HepG2 (cell line): ENCODE measurements around the gene METTL4. TPM values are rescaled to one million over a fixed set of nuclear protein-coding genes. Genes with fewer than 3 reads are reported as not detected.

Experiments
- ATAC-seq: fragments of 200-7000 bp; cut with Tn5 transposase; 3 replicates; pipeline ENCODE4 v1.9.1; 2020; ENCODE audit warnings: mild to moderate bottlenecking, moderate library complexity
- BruUV-seq: library from RNA; stranded (reverse); fragments of 400-500 nt; replicated peaks from 2 replicates; lab custom pipeline; 2021; lab: Mats Ljungman, UMichigan
- CTCF ChIA-PET: fragments of 300-600 bp; formaldehyde crosslinking; extraction: SDS; loops from one replicate; lab custom pipeline; 2021; ENCODE audit warnings: low total read pairs, inconsistent platforms, low intra/inter-chr PET ratio; lab: Yijun Ruan, JAX
- POLR2A ChIA-PET: fragments of 350-600 bp; sonication (Branson Sonifier 250); formaldehyde crosslinking; loops from one replicate; lab custom pipeline; 2020; ENCODE audit warnings: antibody characterized with exemption, inconsistent platforms; lab: Yijun Ruan, JAX
- DNase-seq: peaks from one replicate; pipeline ENCODE4 v3.0.0-alpha.2; 2015; ENCODE audit warnings: low spot score
- FAIRE-seq: peaks from 3 replicates; lab custom pipeline; 2011; peaks lifted over from hg19 to GRCh38; lab: Jason Lieb, UNC
- H2AFZ ChIP-seq: one replicate; pipeline ENCODE4 v1.6.1; 2011; ENCODE audit warnings: low read length, inconsistent platforms
- H3K27ac ChIP-seq: fragments of 300-600 bp; 3 replicates; pipeline ENCODE4 v1.8.0; 2011; ENCODE audit warnings: mixed run types, mild to moderate bottlenecking, mixed read lengths, low read length, inconsistent platforms; ENCODE audit not compliant: insufficient read depth; ENCODE audit errors: extremely low read length
- H3K27me3 ChIP-seq, 2 experiments: fragments of 200-600 bp in 1 of 2; 2 replicates in 1 of 2; 3 replicates in 1 of 2; pipeline versions ENCODE4 v1.6.0 to v1.8.0; 2011; ENCODE audit warnings: low read length in 2 of 2, mild to moderate bottlenecking in 2 of 2, moderate library complexity in 2 of 2, inconsistent platforms in 1 of 2; ENCODE audit not compliant: insufficient read depth in 2 of 2, control insufficient read depth in 1 of 2
- H3K36me3 ChIP-seq, 2 experiments: fragments of 200-600 bp in 1 of 2; replicated peaks in 1 of 2; 2 replicates in 1 of 2; 3 replicates in 1 of 2; pipeline versions ENCODE4 v1.5.1 to v1.8.0; 2011; ENCODE audit warnings: low read length in 2 of 2, inconsistent platforms in 1 of 2; ENCODE audit not compliant: insufficient read depth in 2 of 2, control insufficient read depth in 1 of 2
- H3K4me1 ChIP-seq: 2 replicates; pipeline ENCODE4 v1.5.1; 2012; ENCODE audit warnings: low read length, inconsistent platforms; ENCODE audit not compliant: insufficient read depth
- H3K4me2 ChIP-seq: 2 replicates; pipeline ENCODE4 v1.6.0; 2011; ENCODE audit warnings: low read depth, low read length, inconsistent platforms
- H3K4me3 ChIP-seq, 3 experiments: fragments of 200-600 bp in 1 of 3; sonication (generic), shearing (Covaris generic) in 1 of 3; replicated peaks in 1 of 3; 2 replicates each; pipeline ENCODE4 v1.5.1; 2011 to 2016; ENCODE audit warnings: low read length in 3 of 3, inconsistent platforms in 2 of 3, low read depth in 2 of 3, mild to moderate bottlenecking in 2 of 3, control low read depth in 1 of 3, mixed read lengths in 1 of 3; ENCODE audit not compliant: insufficient read depth in 1 of 3
- H3K79me2 ChIP-seq: one replicate; pipeline ENCODE4 v1.6.1; 2011; ENCODE audit warnings: low read length, inconsistent platforms; ENCODE audit not compliant: insufficient read depth
- H3K9ac ChIP-seq: 2 replicates; pipeline ENCODE4 v1.6.0; 2011; ENCODE audit warnings: mild to moderate bottlenecking, low read depth, low read length, inconsistent platforms; ENCODE audit not compliant: insufficient read depth
- H3K9me3 ChIP-seq: 2 replicates; pipeline ENCODE4 v1.5.1; 2012; ENCODE audit warnings: mild to moderate bottlenecking, low read length
- H4K20me1 ChIP-seq: 2 replicates; pipeline ENCODE4 v1.6.0; 2011; ENCODE audit warnings: inconsistent platforms, mild to moderate bottlenecking, low read length, moderate library complexity; ENCODE audit not compliant: insufficient read depth
- IRX3 ChIP-seq: sonication (generic); formaldehyde crosslinking; IDR thresholded peaks from 2 replicates; pipeline ENCODE4 v1.8.1; 2023; ENCODE audit warnings: mild to moderate bottlenecking, low read depth, missing genetic modification reagents, borderline replicate concordance
- JUN ChIP-seq: sonication (generic); formaldehyde crosslinking; IDR thresholded peaks from 2 replicates; pipeline ENCODE4 v1.4.0; 2020; ENCODE audit warnings: mild to moderate bottlenecking, missing genetic modification reagents
- MTF1 ChIP-seq: sonication (generic); formaldehyde crosslinking; IDR thresholded peaks from 2 replicates; pipeline ENCODE4 v1.5.0; 2020; ENCODE audit warnings: missing genetic modification reagents
- ZC3H4 ChIP-seq: sonication (generic); formaldehyde crosslinking; IDR thresholded peaks from 2 replicates; pipeline ENCODE4 v1.4.0; 2020; ENCODE audit warnings: missing genetic modification reagents, borderline replicate concordance
- ZNF121 ChIP-seq: sonication (generic); formaldehyde crosslinking; IDR thresholded peaks from 2 replicates; pipeline ENCODE4 v1.5.0; 2020; ENCODE audit warnings: mild to moderate bottlenecking, missing genetic modification reagents
- ZNF3 ChIP-seq: IDR thresholded peaks from 2 replicates; pipeline ENCODE4 v1.7.0; 2017; ENCODE audit warnings: inconsistent platforms
- ZNF317 ChIP-seq: sonication (generic); formaldehyde crosslinking; IDR thresholded peaks from 2 replicates; pipeline ENCODE4 v1.5.0; 2020; ENCODE audit warnings: mild to moderate bottlenecking, missing genetic modification reagents
- ZNF331 ChIP-seq: sonication (generic); formaldehyde crosslinking; IDR thresholded peaks from 2 replicates; pipeline ENCODE4 v1.4.0; 2020; ENCODE audit warnings: missing genetic modification reagents
- ZNF44 ChIP-seq: sonication (generic); formaldehyde crosslinking; IDR thresholded peaks from 2 replicates; pipeline ENCODE4 v1.5.1; 2020; ENCODE audit warnings: mild to moderate bottlenecking, missing genetic modification reagents
- ZNF484 ChIP-seq: sonication (generic); formaldehyde crosslinking; IDR thresholded peaks from 2 replicates; pipeline ENCODE4 v1.5.1; 2020; ENCODE audit warnings: mild to moderate bottlenecking, low read depth, missing genetic modification reagents, borderline replicate concordance
- ZNF878 ChIP-seq: sonication (generic); formaldehyde crosslinking; IDR thresholded peaks from 2 replicates; pipeline ENCODE4 v1.8.1; 2023; ENCODE audit warnings: mild to moderate bottlenecking, missing genetic modification reagents, moderate library complexity
- ZSCAN22 ChIP-seq: sonication (generic); formaldehyde crosslinking; IDR thresholded peaks from 2 replicates; pipeline ENCODE4 v1.4.0; 2020; ENCODE audit warnings: mild to moderate bottlenecking, missing genetic modification reagents
- WGBS: methylation state at CpG from one replicate; pipeline ENCODE4 v1.1.6; 2017; ENCODE audit warnings: low lambda C conversion rate; 5-methylcytosine and 5-hydroxymethylcytosine counted together
- in situ Hi-C: cut with HindIII; loops from 2 replicates; pipeline ENCODE4 v1.10.0; 2017; ENCODE audit warnings: low pct_unique_long_range_greater_than_20kb; ENCODE audit not compliant: extremely low pct_ligation_motif_present
- intact Hi-C: fragments of 100-400 bp; cut with micrococcal nuclease; formaldehyde crosslinking; loops from one replicate; pipeline ENCODE4 v1.10.0; 2022; ENCODE audit not compliant: unreplicated experiment
- polyA plus RNA-seq, 8 experiments: library from polyadenylated mRNA; depleted of rRNA in 3 of 8; stranded (reverse) in 7 of 8; unstranded in 1 of 8; fragments of >200 nt; fragmentation: Illumina TruSeq in 4 of 8; extraction: Trizol in 4 of 8; gene quantifications; 2 replicates each; pipeline versions ENCODE4 v1.2.1 to v1.2.3, GENCODE V29; 2011 to 2016; ENCODE audit warnings: low read depth in 4 of 8, missing spikeins in 1 of 8, mixed read lengths in 1 of 8; ENCODE audit not compliant: insufficient read depth in 1 of 8
- total RNA-seq, 5 experiments: library from RNA; depleted of rRNA; stranded (reverse); fragments of >200 nt; fragmentation: Illumina TruSeq; extraction: Trizol; gene quantifications; 2 replicates each; pipeline ENCODE4 v1.2.3, GENCODE V29; 2016; ENCODE audit warnings: low read depth in 1 of 5
- TF ChIP-seq, protein P1 (sequence below): sonication (generic); formaldehyde crosslinking; IDR thresholded peaks from 2 replicates; pipeline ENCODE4 v1.5.1; 2020; ENCODE audit warnings: mild to moderate bottlenecking, missing genetic modification reagents, moderate library complexity
- TF ChIP-seq, protein P2 (sequence below): sonication (generic); formaldehyde crosslinking; IDR thresholded peaks from 2 replicates; pipeline ENCODE4 v1.4.0; 2020; ENCODE audit warnings: missing genetic modification reagents, borderline replicate concordance

The METTL4 gene
- total and polyA plus RNA-seq, 2 of the 13 experiments (the other 11 are each of a cell fraction or from before 2014, with no cell fraction given), result 6.8 to 8.1 TPM

- TF ChIP-seq ZNF44 (CRISPR knock-in tag) (no peak), ZNF317 (CRISPR knock-in tag) (no peak), MTF1 (CRISPR knock-in tag) (no peak), ZNF121 (CRISPR knock-in tag) (no peak), JUN (CRISPR knock-in tag) (no peak), ZNF484 (CRISPR knock-in tag) (no peak)
- TF ChIP-seq, all 625 proteins: peak for 0
These were observed 46.7 kb upstream of the METTL4 start (continued) for GRCh38 chr18:2618009-2618408.

GRCh38 chr18:2617401-2617998 is 46.2 kb upstream of the METTL4 start:
- intact Hi-C loops, result no loop called here
- TF ChIP-seq, protein P1, sequence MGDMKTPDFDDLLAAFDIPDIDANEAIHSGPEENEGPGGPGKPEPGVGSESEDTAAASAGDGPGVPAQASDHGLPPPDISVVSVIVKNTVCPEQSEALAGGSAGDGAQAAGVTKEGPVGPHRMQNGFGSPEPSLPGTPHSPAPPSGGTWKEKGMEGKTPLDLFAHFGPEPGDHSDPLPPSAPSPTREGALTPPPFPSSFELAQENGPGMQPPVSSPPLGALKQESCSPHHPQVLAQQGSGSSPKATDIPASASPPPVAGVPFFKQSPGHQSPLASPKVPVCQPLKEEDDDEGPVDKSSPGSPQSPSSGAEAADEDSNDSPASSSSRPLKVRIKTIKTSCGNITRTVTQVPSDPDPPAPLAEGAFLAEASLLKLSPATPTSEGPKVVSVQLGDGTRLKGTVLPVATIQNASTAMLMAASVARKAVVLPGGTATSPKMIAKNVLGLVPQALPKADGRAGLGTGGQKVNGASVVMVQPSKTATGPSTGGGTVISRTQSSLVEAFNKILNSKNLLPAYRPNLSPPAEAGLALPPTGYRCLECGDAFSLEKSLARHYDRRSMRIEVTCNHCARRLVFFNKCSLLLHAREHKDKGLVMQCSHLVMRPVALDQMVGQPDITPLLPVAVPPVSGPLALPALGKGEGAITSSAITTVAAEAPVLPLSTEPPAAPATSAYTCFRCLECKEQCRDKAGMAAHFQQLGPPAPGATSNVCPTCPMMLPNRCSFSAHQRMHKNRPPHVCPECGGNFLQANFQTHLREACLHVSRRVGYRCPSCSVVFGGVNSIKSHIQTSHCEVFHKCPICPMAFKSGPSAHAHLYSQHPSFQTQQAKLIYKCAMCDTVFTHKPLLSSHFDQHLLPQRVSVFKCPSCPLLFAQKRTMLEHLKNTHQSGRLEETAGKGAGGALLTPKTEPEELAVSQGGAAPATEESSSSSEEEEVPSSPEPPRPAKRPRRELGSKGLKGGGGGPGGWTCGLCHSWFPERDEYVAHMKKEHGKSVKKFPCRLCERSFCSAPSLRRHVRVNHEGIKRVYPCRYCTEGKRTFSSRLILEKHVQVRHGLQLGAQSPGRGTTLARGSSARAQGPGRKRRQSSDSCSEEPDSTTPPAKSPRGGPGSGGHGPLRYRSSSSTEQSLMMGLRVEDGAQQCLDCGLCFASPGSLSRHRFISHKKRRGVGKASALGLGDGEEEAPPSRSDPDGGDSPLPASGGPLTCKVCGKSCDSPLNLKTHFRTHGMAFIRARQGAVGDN (CRISPR knock-in tag), result no peak
- TF ChIP-seq ZNF331 (CRISPR knock-in tag), result no peak
- no peak for TF ChIP-seq ZNF878 (CRISPR knock-in tag)
- no peak for TF ChIP-seq ZC3H4 (CRISPR knock-in tag)
- TF ChIP-seq, protein P2, sequence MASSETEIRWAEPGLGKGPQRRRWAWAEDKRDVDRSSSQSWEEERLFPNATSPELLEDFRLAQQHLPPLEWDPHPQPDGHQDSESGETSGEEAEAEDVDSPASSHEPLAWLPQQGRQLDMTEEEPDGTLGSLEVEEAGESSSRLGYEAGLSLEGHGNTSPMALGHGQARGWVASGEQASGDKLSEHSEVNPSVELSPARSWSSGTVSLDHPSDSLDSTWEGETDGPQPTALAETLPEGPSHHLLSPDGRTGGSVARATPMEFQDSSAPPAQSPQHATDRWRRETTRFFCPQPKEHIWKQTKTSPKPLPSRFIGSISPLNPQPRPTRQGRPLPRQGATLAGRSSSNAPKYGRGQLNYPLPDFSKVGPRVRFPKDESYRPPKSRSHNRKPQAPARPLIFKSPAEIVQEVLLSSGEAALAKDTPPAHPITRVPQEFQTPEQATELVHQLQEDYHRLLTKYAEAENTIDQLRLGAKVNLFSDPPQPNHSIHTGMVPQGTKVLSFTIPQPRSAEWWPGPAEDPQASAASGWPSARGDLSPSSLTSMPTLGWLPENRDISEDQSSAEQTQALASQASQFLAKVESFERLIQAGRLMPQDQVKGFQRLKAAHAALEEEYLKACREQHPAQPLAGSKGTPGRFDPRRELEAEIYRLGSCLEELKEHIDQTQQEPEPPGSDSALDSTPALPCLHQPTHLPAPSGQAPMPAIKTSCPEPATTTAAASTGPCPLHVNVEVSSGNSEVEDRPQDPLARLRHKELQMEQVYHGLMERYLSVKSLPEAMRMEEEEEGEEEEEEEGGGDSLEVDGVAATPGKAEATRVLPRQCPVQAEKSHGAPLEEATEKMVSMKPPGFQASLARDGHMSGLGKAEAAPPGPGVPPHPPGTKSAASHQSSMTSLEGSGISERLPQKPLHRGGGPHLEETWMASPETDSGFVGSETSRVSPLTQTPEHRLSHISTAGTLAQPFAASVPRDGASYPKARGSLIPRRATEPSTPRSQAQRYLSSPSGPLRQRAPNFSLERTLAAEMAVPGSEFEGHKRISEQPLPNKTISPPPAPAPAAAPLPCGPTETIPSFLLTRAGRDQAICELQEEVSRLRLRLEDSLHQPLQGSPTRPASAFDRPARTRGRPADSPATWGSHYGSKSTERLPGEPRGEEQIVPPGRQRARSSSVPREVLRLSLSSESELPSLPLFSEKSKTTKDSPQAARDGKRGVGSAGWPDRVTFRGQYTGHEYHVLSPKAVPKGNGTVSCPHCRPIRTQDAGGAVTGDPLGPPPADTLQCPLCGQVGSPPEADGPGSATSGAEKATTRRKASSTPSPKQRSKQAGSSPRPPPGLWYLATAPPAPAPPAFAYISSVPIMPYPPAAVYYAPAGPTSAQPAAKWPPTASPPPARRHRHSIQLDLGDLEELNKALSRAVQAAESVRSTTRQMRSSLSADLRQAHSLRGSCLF (CRISPR knock-in tag), result no peak
- no peak for TF ChIP-seq ZNF3 (CRISPR knock-in tag)
- TF ChIP-seq ZSCAN22 (CRISPR knock-in tag), result no peak
- no peak for TF ChIP-seq IRX3 (CRISPR knock-in tag)
- H3K4me3 ChIP-seq, result no peak overlapping the region
- CTCF ChIA-PET, result no interaction called here
- H3K79me2 ChIP-seq, result no peaks in the 10 kb centered on the region
- H3K4me2 ChIP-seq, result no peak overlapping the region
- no peaks in the 10 kb centered on the region for H3K4me1 ChIP-seq
- FAIRE-seq (no peak), DNase-seq (no peak), ATAC-seq (no peak)
- no peak overlapping the region for H2AFZ ChIP-seq
- no peak overlapping the region for H3K27ac ChIP-seq
- H3K36me3 ChIP-seq, result peaks cover 2 to 14% of the 10 kb centered on the region in 2 experiments; a peak in 3 of 5 replicates
- in situ Hi-C loops, result no loop called here
- H4K20me1 ChIP-seq, result no peaks in the 10 kb centered on the region
- POLR2A ChIA-PET, result no interaction called here
- no peaks in the 10 kb centered on the region for H3K9me3 ChIP-seq
- 86% methylated on average over 4 of the region's 4 CpGs for WGBS
- no peak overlapping the region for H3K9ac ChIP-seq
- no TSS peak for BruUV-seq
- no peaks in the 10 kb centered on the region for H3K27me3 ChIP-seq
